Measurements from ENCODE around the gene BBOF1.

Gene BBOF1

GRCh38 chr14:74029136-74029535, 10.0 kb downstream of the BBOF1 start:
- no peak for DNase-seq (ENCODE audit: low read depth)

GRCh38 chr14:74034572-74034971, 15.4 kb downstream of the BBOF1 start:
- DNase-seq (ENCODE audit: low read depth) = no peak

GRCh38 chr14:74035556-74035955, 16.4 kb downstream of the BBOF1 start:
- no peak for DNase-seq (ENCODE audit: low read depth)

GRCh38 chr14:74038020-74038859, 19.1 kb downstream of the BBOF1 start:
- DNase-seq (ENCODE audit: low read depth) = peak; percentile 34

GRCh38 chr14:74042296-74042695, 23.1 kb downstream of the BBOF1 start:
- no peak for DNase-seq (ENCODE audit: low read depth)

GRCh38 chr14:74045522-74045921, 26.4 kb downstream of the BBOF1 start:
- no peak for DNase-seq (ENCODE audit: low read depth)

- DNase-seq (ENCODE audit: low read depth) = no peak
These were observed 29.1 kb downstream of the BBOF1 start for GRCh38 chr14:74048281-74048680.

GRCh38 chr14:74049876-74050495, 30.8 kb downstream of the BBOF1 start:
- DNase-seq (ENCODE audit: low read depth) = no peak

GRCh38 chr14:74062809-74063150, 43.6 kb downstream of the BBOF1 start:
- no peak for DNase-seq (ENCODE audit: low read depth)

GRCh38 chr14:74064426-74064825, 45.3 kb downstream of the BBOF1 start:
- DNase-seq (ENCODE audit: low read depth) = no peak

GRCh38 chr14:74064883-74065282, 45.7 kb downstream of the BBOF1 start:
- no peak for DNase-seq (ENCODE audit: low read depth)

GRCh38 chr14:74065746-74066575, 46.8 kb downstream of the BBOF1 start:
- DNase-seq (ENCODE audit: low read depth) = no peak

GRCh38 chr14:74077401-74077800, 58.3 kb downstream of the BBOF1 start:
- DNase-seq (ENCODE audit: low read depth) = no peak

- no peak for DNase-seq (ENCODE audit: low read depth)
These were observed 61.8 kb downstream of the BBOF1 start for GRCh38 chr14:74080820-74081460.

- no peak for DNase-seq (ENCODE audit: low read depth)
These were observed 62.3 kb downstream of the BBOF1 start for GRCh38 chr14:74081491-74081890.

- DNase-seq (ENCODE audit: low read depth) = no peak
These were observed 64.0 kb downstream of the BBOF1 start for GRCh38 chr14:74083161-74083560.

GRCh38 chr14:74083784-74084276, 64.7 kb downstream of the BBOF1 start:
- DNase-seq (ENCODE audit: low read depth) = no peak

- peak; percentile 100 for DNase-seq (ENCODE audit: low read depth)
These were observed 65.3 kb downstream of the BBOF1 start, which contains the start of the genes ALDH6A1 and LIN52 for GRCh38 chr14:74084277-74085046. Gene ALDH6A1, minus strand, starts transcription at chr14:74084453. Its CDS starts 59 bp downstream, at chr14:74084394. Gene LIN52, plus strand, starts transcription at chr14:74084956. Its CDS starts 19 bp downstream, at chr14:74084975.

GRCh38 chr14:74085047-74085637, 66.0 kb downstream of the BBOF1 start:
- no peak for DNase-seq (ENCODE audit: low read depth)

GRCh38 chr14:74085828-74086227, 66.7 kb downstream of the BBOF1 start:
- no peak for DNase-seq (ENCODE audit: low read depth)
